Measurements from ENCODE around the gene TCEAL2. TPM values are rescaled to one million over a fixed set of nuclear protein-coding genes. Genes with fewer than 3 reads are reported as not detected.

TCEAL2 gene
- total RNA-seq, 4 donors from 2014 or later = 2.9 to 7.7 (median 5.0) TPM

DNA sequence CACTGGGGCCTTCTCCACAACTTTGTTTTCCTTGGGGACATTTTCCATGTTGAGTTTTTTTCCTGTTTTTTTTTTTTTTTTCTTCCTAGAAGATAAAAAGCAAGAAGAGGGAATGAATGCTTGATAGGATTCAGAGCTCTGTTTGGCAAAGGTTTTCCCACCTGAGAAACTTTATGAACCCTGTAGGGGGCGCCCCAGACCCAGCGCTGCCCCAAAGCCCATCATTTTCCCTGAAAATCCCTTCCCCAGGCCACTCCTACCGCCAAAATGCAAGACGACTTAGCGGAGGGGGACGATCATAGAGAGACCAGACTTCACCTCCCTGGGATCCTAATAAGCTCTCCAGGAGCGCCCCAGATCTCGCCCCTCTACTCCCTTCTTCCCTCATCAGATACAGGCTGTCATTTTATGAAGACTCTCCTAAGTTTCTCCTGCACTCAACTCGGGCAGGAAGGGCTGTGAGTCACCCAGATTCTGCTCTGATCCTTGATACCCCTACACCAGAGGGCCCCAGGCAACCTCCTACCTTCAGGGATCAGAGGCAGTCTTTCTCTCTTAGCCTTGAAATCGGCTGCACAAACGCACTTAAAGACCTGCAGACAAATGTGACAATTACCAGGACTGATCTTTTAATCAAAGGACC, 28.9 kb downstream of the TCEAL2 start:
- Histone ChIP-seq H3K4me1 (peaks cover 0 to 10% (median 0%) of the 10 kb centered on the region in 4 donors), H3K27ac (no peak overlapping the region), H3K4me3 (no peak overlapping the region), H3K27me3 (peaks cover 0 to 28% of the 10 kb centered on the region in 2 donors), H3K9me3 (no peaks in the 10 kb centered on the region), H3K36me3 (no peaks in the 10 kb centered on the region)
- TF ChIP-seq EP300 (IDR thresholded peaks at IDR 0.05) = no peak
- TF ChIP-seq POLR2A (IDR thresholded peaks at IDR 0.05) = no peak
- TF ChIP-seq, protein P1, sequence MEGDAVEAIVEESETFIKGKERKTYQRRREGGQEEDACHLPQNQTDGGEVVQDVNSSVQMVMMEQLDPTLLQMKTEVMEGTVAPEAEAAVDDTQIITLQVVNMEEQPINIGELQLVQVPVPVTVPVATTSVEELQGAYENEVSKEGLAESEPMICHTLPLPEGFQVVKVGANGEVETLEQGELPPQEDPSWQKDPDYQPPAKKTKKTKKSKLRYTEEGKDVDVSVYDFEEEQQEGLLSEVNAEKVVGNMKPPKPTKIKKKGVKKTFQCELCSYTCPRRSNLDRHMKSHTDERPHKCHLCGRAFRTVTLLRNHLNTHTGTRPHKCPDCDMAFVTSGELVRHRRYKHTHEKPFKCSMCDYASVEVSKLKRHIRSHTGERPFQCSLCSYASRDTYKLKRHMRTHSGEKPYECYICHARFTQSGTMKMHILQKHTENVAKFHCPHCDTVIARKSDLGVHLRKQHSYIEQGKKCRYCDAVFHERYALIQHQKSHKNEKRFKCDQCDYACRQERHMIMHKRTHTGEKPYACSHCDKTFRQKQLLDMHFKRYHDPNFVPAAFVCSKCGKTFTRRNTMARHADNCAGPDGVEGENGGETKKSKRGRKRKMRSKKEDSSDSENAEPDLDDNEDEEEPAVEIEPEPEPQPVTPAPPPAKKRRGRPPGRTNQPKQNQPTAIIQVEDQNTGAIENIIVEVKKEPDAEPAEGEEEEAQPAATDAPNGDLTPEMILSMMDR (IDR thresholded peaks at IDR 0.05) = no peak
- DNase-seq (ENCODE audit: low spot score in 2 of 2) = no peak
- 11 to 24% methylated on average over 9 to 11 of the region's 11 CpGs for WGBS, 2 donors

- WGBS, 2 donors = 3 to 48% methylated on average over 31 to 32 of the region's 32 CpGs
- TF ChIP-seq, protein P1 (IDR thresholded peaks at IDR 0.05) = no peak
- TF ChIP-seq EP300 (IDR thresholded peaks at IDR 0.05) = no peak
- TF ChIP-seq POLR2A (IDR thresholded peaks at IDR 0.05) = no peak
These were observed 29.7 kb downstream of the TCEAL2 start for GRCh38 chrX:102154900-102155805.

GRCh38 chrX:102155806-102156179, 30.3 kb downstream of the TCEAL2 start, which contains the start of gene BEX5:
BEX5 (minus strand) TSS chrX:102155977; CDS start chrX:102154265, 1,712 bp downstream.
- 2 to 29% methylated on average over 12 to 15 of the region's 15 CpGs for WGBS, 2 donors
- peaks cover 0 to 28% of the 10 kb centered on the region in 2 donors for H3K27me3 ChIP-seq
- no peaks in the 10 kb centered on the region for H3K9me3 ChIP-seq
- no peak for TF ChIP-seq POLR2A (IDR thresholded peaks at IDR 0.05)
- H3K27ac ChIP-seq = no peak within 1 kb of the TSS
- peaks cover 0 to 10% (median 0%) of the 10 kb centered on the region in 4 donors for H3K4me1 ChIP-seq
- no peak for DNase-seq (ENCODE audit: low spot score in 2 of 2)
- H3K36me3 ChIP-seq = no peaks in the 10 kb centered on the region
- peak within 1 kb of the TSS; percentile 19 to 49 (median 36) for H3K4me3 ChIP-seq

More at GRCh38 chrX:102154900-102155805, 29.7 kb downstream of the TCEAL2 start:
- Histone ChIP-seq H3K27ac (no peak overlapping the region), H3K36me3 (no peaks in the 10 kb centered on the region), H3K27me3 (peaks cover 0 to 28% of the 10 kb centered on the region in 2 donors), H3K9me3 (no peaks in the 10 kb centered on the region), H3K4me3 (peak overlapping the region; percentile 19 to 49 (median 36)), H3K4me1 (peaks cover 0 to 10% (median 0%) of the 10 kb centered on the region in 4 donors)
- no peak for DNase-seq (ENCODE audit: low spot score in 2 of 2)

Other genes with a start within 250 kb of the TCEAL2 start
- gene ZMAT1, start 193.7 kb upstream of the TCEAL2 start, total RNA-seq = 10 to 100 TPM; 26.7 to 34.5 (median 32.9) TPM
- not detected for gene TCEAL6, start 16.8 kb downstream of the TCEAL2 start, total RNA-seq
- 1 to 10 TPM in 1 of 4 donors, not detected in 3; 3.9 TPM for gene BEX5, start 30.3 kb downstream of the TCEAL2 start, total RNA-seq
- gene TCP11X1, start 89.6 kb downstream of the TCEAL2 start, total RNA-seq = not detected
- gene NXF2, start 121.5 kb downstream of the TCEAL2 start, total RNA-seq = not detected